Gastrocnemius medialis (tissue), 4 donors: ENCODE data around the gene GAMT. TPM values are rescaled to one million over a fixed set of nuclear protein-coding genes. Genes with fewer than 3 reads are reported as not detected.

Experiments used
- ATAC-seq, 2 donors: fragments of 150-250 bp; one replicate each; pipeline ENCODE4 v1.9.1; 2016
- DNase-seq, 2 donors: peaks; one replicate each; pipeline ENCODE4 v3.0.0-alpha.2; 2019
- H3K27ac ChIP-seq, 4 donors: fragments of 200-600 bp; sonication (generic); 1 replicate in 1 of 4; 2 replicates in 3 of 4; pipeline ENCODE4 v1.5.1; 2016 to 2018; ENCODE audit warnings: mild to moderate bottlenecking in 2 of 4, moderate library complexity in 1 of 4
- H3K27me3 ChIP-seq, 3 donors: fragments of 200-600 bp; sonication (generic) in 2 of 3; 1 replicate in 1 of 3; 2 replicates in 2 of 3; pipeline versions ENCODE4 v1.5.1 to v1.6.0; 2016 to 2019; ENCODE audit warnings: mild to moderate bottlenecking in 1 of 3, moderate library complexity in 1 of 3
- H3K36me3 ChIP-seq, 2 donors: fragments of 200-600 bp; sonication (generic) in 1 of 2; one replicate each; pipeline ENCODE4 v1.5.1; 2017 to 2018
- H3K4me1 ChIP-seq, 2 donors: fragments of 200-600 bp; sonication (generic) in 1 of 2; one replicate each; pipeline ENCODE4 v1.5.1; 2016 to 2017; ENCODE audit warnings: mild to moderate bottlenecking in 2 of 2
- H3K4me3 ChIP-seq, 4 donors: fragments of 200-600 bp; sonication (generic) in 3 of 4; 1 replicate in 1 of 4; 2 replicates in 3 of 4; pipeline ENCODE4 v1.5.1; 2016 to 2019; ENCODE audit warnings: mild to moderate bottlenecking in 2 of 4
- H3K9me3 ChIP-seq, 3 donors: fragments of 200-600 bp; sonication (generic) in 2 of 3; 1 replicate in 1 of 3; 2 replicates in 2 of 3; pipeline ENCODE4 v1.5.1; 2016 to 2019
- POLR2A ChIP-seq, 2 donors: fragments of 450-650 bp; IDR thresholded peaks; one replicate each; pipeline ENCODE4 v1.6.1; 2017; ENCODE audit warnings: antibody characterized with exemption in 2 of 2, mild to moderate bottlenecking in 2 of 2, moderate library complexity in 2 of 2
- in situ Hi-C, 4 donors: fragments of 200-750 bp; cut with MboI; loops; one replicate each; pipeline versions ENCODE4 v1.15.0 to v1.8.0; 2017; ENCODE audit warnings: low sequenced_read_pairs in 4 of 4
- intact Hi-C: fragments of 100-400 bp; cut with DNase I; formaldehyde crosslinking; loops from one replicate; pipeline ENCODE4 v1.15.1; 2023; ENCODE audit warnings: low total_unique reads
- total RNA-seq, 4 donors: library from RNA; depleted of rRNA; stranded (reverse); fragments of >200 nt; gene quantifications; one replicate each; pipeline versions ENCODE4 v1.1.0 to v1.2.3, GENCODE V29; 2016
- TF ChIP-seq, protein P1 (sequence below), 5 experiments: fragments of 450-650 bp in 3 of 5; fragments of 200-600 bp in 2 of 5; sonication (generic) in 2 of 5; IDR thresholded peaks in 4 of 5; conservative IDR thresholded peaks in 1 of 5; 1 replicate in 4 of 5; 2 replicates in 1 of 5; pipeline ENCODE4 v1.5.1; 2016 to 2019; ENCODE audit warnings: antibody characterized with exemption in 5 of 5, mild to moderate bottlenecking in 3 of 5, moderate library complexity in 3 of 5

Gene GAMT
- total RNA-seq, 4 donors from 2014 or later = 269 to 421 (median 373) TPM

DNA sequence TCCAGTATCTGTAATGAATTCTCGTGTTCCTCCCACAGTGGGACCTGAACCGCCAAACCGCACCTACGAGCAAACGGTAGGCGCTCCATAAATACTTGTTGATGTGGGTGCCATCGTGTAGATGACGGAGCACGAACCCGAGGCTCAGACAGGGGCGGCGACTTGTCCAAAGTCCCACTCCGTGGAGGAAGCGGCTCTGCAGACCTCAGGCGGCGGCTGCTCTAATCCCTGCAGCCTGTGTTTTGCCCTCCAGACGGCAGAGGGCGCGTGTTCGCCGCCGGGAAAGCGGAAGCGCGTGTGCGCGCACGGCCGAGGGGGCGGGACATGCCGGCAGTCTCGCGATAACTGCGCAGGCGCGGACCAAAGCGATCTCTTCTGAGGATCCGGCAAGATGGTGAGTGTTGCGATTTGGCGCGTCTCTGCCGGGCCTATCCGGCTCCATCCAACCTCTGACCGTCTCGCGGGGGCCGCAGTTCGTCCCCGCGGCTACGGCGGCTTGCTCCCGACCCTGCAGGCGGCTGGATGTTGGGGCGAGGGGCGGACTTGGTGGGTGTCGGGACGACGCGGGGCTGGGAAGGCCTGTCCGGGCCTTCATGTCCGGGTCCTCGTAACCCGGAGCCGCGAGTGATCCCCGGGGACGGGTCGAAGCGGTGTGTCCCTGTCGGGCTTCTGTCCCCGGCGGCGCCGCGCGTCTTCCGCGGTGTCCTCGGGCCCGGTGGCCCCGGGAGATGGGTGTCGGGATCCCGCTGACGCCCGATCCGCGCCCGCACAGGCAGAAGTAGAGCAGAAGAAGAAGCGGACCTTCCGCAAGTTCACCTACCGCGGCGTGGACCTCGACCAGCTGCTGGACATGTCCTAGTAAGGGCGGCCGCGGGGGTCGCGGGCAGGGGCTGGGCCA lies 36.9 kb upstream of the GAMT start, which contains the start of gene RPS15:
Gene RPS15 (plus strand): TSS at position 362 of the 898 bp plus-strand sequence. CDS start 30 bp downstream, at position 392.
- peak within 1 kb of the TSS; percentile 86 to 92 (median 88) for H3K27ac ChIP-seq
- peaks cover 14 to 29% of the 10 kb centered on the region in 2 donors for H3K4me1 ChIP-seq
- peak within 1 kb of the TSS; percentile 81 to 98 (median 88) for H3K4me3 ChIP-seq
- in situ Hi-C loops (no loop called here), intact Hi-C loops (loop anchor here (1.0 to 2.0 kb wide), 3 partner anchors 19 to 41 kb away; partner anchors contain the start of genes C19orf25 and DAZAP1)
- H3K27me3 ChIP-seq = no peaks in the 10 kb centered on the region
- H3K36me3 ChIP-seq = peaks cover 2 to 51% of the 10 kb centered on the region in 2 donors
- peak; percentile 88 to 92 for DNase-seq
- ATAC-seq = peak; percentile 90 to 94
- TF ChIP-seq POLR2A (IDR thresholded peaks at IDR 0.05) = peak; percentile 92 to 96
- TF ChIP-seq, protein P1, sequence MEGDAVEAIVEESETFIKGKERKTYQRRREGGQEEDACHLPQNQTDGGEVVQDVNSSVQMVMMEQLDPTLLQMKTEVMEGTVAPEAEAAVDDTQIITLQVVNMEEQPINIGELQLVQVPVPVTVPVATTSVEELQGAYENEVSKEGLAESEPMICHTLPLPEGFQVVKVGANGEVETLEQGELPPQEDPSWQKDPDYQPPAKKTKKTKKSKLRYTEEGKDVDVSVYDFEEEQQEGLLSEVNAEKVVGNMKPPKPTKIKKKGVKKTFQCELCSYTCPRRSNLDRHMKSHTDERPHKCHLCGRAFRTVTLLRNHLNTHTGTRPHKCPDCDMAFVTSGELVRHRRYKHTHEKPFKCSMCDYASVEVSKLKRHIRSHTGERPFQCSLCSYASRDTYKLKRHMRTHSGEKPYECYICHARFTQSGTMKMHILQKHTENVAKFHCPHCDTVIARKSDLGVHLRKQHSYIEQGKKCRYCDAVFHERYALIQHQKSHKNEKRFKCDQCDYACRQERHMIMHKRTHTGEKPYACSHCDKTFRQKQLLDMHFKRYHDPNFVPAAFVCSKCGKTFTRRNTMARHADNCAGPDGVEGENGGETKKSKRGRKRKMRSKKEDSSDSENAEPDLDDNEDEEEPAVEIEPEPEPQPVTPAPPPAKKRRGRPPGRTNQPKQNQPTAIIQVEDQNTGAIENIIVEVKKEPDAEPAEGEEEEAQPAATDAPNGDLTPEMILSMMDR (IDR thresholded peaks at IDR 0.05 in 4 of 5, conservative IDR thresholded peaks at IDR 0.05 in 1 of 5) = peak; percentile 89 to 97 (median 95)
- no peaks in the 10 kb centered on the region for H3K9me3 ChIP-seq

DNA sequence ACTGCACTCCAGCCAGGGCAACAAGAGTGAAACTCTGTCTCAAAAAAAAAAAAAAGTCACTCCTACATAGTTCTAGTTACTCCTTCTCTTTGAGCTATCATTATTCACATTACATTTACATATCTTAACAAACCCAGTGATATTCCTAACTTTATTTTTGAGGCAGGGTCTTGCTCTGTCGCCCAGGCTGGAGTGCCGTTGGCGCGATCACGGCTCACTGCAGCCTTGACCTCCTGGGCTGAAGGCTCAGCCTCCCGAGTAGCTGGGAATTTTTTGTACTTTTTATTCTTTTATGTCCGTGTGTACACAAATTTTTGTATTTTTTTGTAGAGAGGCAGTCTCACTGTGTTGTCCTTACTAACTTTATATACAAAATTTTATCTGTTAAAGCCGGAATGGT lies 36.3 kb upstream of the GAMT start:
- H3K4me3 ChIP-seq = peak overlapping the region in 3 of 4 donors; percentile 81 to 88 (median 87)
- intact Hi-C loops = loop anchor here (1.0 to 2.0 kb wide), 3 partner anchors 19 to 42 kb away; partner anchors contain the start of genes C19orf25 and DAZAP1

GRCh38 chr19:1435378-1435989 lies 34.1 kb upstream of the GAMT start:
- H3K27me3 ChIP-seq = no peaks in the 10 kb centered on the region
- peaks cover 2 to 59% of the 10 kb centered on the region in 2 donors for H3K36me3 ChIP-seq
- peaks cover 14 to 29% of the 10 kb centered on the region in 2 donors for H3K4me1 ChIP-seq
- H3K9me3 ChIP-seq = no peaks in the 10 kb centered on the region
- intact Hi-C loops = no loop called here
- no peak for DNase-seq
- H3K27ac ChIP-seq = peak overlapping the region in 1 of 4 donors; percentile 21
- ATAC-seq = no peak
- TF ChIP-seq, protein P1 (IDR thresholded peaks at IDR 0.05 in 4 of 5, conservative IDR thresholded peaks at IDR 0.05 in 1 of 5) = no peak
- no peak for TF ChIP-seq POLR2A (IDR thresholded peaks at IDR 0.05)
- in situ Hi-C loops = no loop called here
- H3K4me3 ChIP-seq = no peak overlapping the region

More for the DNA sequence above, 36.3 kb upstream of the GAMT start:
- ATAC-seq = no peak
- Histone ChIP-seq H3K4me1 (peaks cover 14 to 29% of the 10 kb centered on the region in 2 donors), H3K27me3 (no peaks in the 10 kb centered on the region), H3K27ac (peak overlapping the region in 2 of 4 donors; percentile 86 to 87), H3K36me3 (peaks cover 2 to 57% of the 10 kb centered on the region in 2 donors), H3K9me3 (no peaks in the 10 kb centered on the region)
- in situ Hi-C loops = no loop called here
- DNase-seq = no peak
- TF ChIP-seq, protein P1 (IDR thresholded peaks at IDR 0.05 in 4 of 5, conservative IDR thresholded peaks at IDR 0.05 in 1 of 5) = no peak
- no peak for TF ChIP-seq POLR2A (IDR thresholded peaks at IDR 0.05)

- TF ChIP-seq, protein P1 (IDR thresholded peaks at IDR 0.05 in 4 of 5, conservative IDR thresholded peaks at IDR 0.05 in 1 of 5) = no peak
- no peak for TF ChIP-seq POLR2A (IDR thresholded peaks at IDR 0.05)
- DNase-seq = no peak
- no peaks in the 10 kb centered on the region for H3K27me3 ChIP-seq
- in situ Hi-C loops (no loop called here), intact Hi-C loops (no loop called here)
- ATAC-seq = no peak
- peaks cover 13 to 24% of the 10 kb centered on the region in 2 donors for H3K4me1 ChIP-seq
- H3K27ac ChIP-seq = no peak overlapping the region
- no peaks in the 10 kb centered on the region for H3K9me3 ChIP-seq
- H3K36me3 ChIP-seq = peaks cover 2 to 59% of the 10 kb centered on the region in 2 donors
- H3K4me3 ChIP-seq = no peak overlapping the region
Measured at GRCh38 chr19:1434577-1435060, 33.3 kb upstream of the GAMT start.
